ENCODE results near the gene MAP3K13. TPM values are rescaled to one million over a fixed set of nuclear protein-coding genes. Genes with fewer than 3 reads are reported as not detected.

Gene MAP3K13
- total RNA-seq, 4 donors from 2014 or later, result 8.8 to 47.8 (median 17.2) TPM

GRCh38 chr3:185421577-185422232 lies 58.8 kb downstream of the MAP3K13 start:
- no peaks in the 10 kb centered on the region for H3K36me3 ChIP-seq
- no peaks in the 10 kb centered on the region for H3K9me3 ChIP-seq
- TF ChIP-seq CTCF (IDR thresholded peaks at IDR 0.05) (no peak), POLR2A (IDR thresholded peaks at IDR 0.05) (no peak)
- no peaks in the 10 kb centered on the region for H3K27me3 ChIP-seq
- H3K4me1 ChIP-seq, result no peaks in the 10 kb centered on the region
- no peak for DNase-seq
- intact Hi-C loops (cut with DNase I; ENCODE audit: low total_unique reads), result no loop called here
- H3K27ac ChIP-seq, result no peak overlapping the region
- H3K4me3 ChIP-seq, result no peak overlapping the region

- intact Hi-C loops (cut with DNase I; ENCODE audit: low total_unique reads), result no loop called here
- no peaks in the 10 kb centered on the region for H3K4me1 ChIP-seq
Measured at GRCh38 chr3:185422677-185423076, 59.7 kb downstream of the MAP3K13 start.

GRCh38 chr3:185423178-185423577 lies 60.2 kb downstream of the MAP3K13 start:
- intact Hi-C loops (cut with DNase I; ENCODE audit: low total_unique reads), result no loop called here
- Histone ChIP-seq H3K4me3 (no peak overlapping the region), H3K9me3 (no peaks in the 10 kb centered on the region), H3K27me3 (no peaks in the 10 kb centered on the region), H3K4me1 (no peaks in the 10 kb centered on the region), H3K36me3 (no peaks in the 10 kb centered on the region), H3K27ac (no peak overlapping the region)
- TF ChIP-seq CTCF (IDR thresholded peaks at IDR 0.05), result no peak
- no peak for DNase-seq

More at GRCh38 chr3:185422677-185423076, 59.7 kb downstream of the MAP3K13 start:
- DNase-seq, result no peak
- TF ChIP-seq CTCF (IDR thresholded peaks at IDR 0.05), result no peak
- no peak for TF ChIP-seq POLR2A (IDR thresholded peaks at IDR 0.05)
- Histone ChIP-seq H3K9me3 (no peaks in the 10 kb centered on the region), H3K36me3 (no peaks in the 10 kb centered on the region), H3K27ac (no peak overlapping the region), H3K4me3 (no peak overlapping the region), H3K27me3 (no peaks in the 10 kb centered on the region)

DNA sequence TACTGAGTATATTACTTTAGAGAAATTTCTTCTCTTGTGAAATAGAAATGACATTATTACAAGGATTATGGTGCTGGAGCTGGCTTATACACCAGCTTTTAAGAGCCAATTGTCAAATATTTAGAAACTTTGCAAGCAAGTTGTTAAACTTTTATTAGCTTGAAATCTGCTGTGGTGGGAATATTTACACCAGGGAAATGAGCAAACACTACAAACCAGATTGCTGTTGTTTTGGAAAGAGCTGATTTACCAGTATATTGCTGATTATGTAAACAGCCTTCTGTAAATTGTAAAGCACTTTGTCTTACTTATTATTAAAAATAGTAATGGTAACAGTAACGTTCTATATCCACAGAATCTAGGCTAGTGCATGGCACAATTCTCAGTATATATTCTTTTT lies 61.5 kb downstream of the MAP3K13 start:
- TF ChIP-seq POLR2A (IDR thresholded peaks at IDR 0.05) (no peak), CTCF (IDR thresholded peaks at IDR 0.05) (no peak)
- H3K4me1 ChIP-seq, result no peaks in the 10 kb centered on the region
- intact Hi-C loops (cut with DNase I; ENCODE audit: low total_unique reads), result no loop called here
- no peak for DNase-seq
- H3K27ac ChIP-seq, result no peak overlapping the region
- H3K27me3 ChIP-seq, result no peaks in the 10 kb centered on the region
- H3K9me3 ChIP-seq, result no peaks in the 10 kb centered on the region
- no peak overlapping the region for H3K4me3 ChIP-seq
- no peaks in the 10 kb centered on the region for H3K36me3 ChIP-seq

- intact Hi-C loops (cut with DNase I; ENCODE audit: low total_unique reads), result no loop called here
- no peaks in the 10 kb centered on the region for H3K36me3 ChIP-seq
- H3K27ac ChIP-seq, result no peak overlapping the region
- no peaks in the 10 kb centered on the region for H3K4me1 ChIP-seq
- H3K9me3 ChIP-seq, result no peaks in the 10 kb centered on the region
- H3K4me3 ChIP-seq, result no peak overlapping the region
- H3K27me3 ChIP-seq, result no peaks in the 10 kb centered on the region
- no peak for DNase-seq
- TF ChIP-seq POLR2A (IDR thresholded peaks at IDR 0.05) (no peak), CTCF (IDR thresholded peaks at IDR 0.05) (no peak)
Measured at GRCh38 chr3:185430375-185430774, 67.4 kb downstream of the MAP3K13 start.

Data from uterus (tissue), 4 donors.